Liver (tissue), 3 donors: Measurements from ENCODE around the gene SUPT5H.

Experiments
- FOXA2 ChIP-seq: IDR thresholded peaks from 2 replicates; pipeline ENCODE4 v1.6.1; 2016; ENCODE audit warnings: antibody characterized with exemption
- HNF4A ChIP-seq, 2 donors: conservative IDR thresholded peaks; 2 replicates each; pipeline ENCODE4 v1.6.1; 2016; ENCODE audit warnings: antibody characterized with exemption in 2 of 2, mild to moderate bottlenecking in 2 of 2
- TF ChIP-seq, protein P1 (sequence below): fragments of 150-350 bp; IDR thresholded peaks from 2 replicates; pipeline ENCODE4 v1.5.1; 2017; ENCODE audit warnings: improper control_type of control experiment, low read depth, low read length; ENCODE audit not compliant: missing input control
- TF ChIP-seq, protein P2 (sequence below): IDR thresholded peaks from 2 replicates; pipeline ENCODE4 v1.6.1; 2016; ENCODE audit warnings: antibody characterized with exemption, mild to moderate bottlenecking
- TF ChIP-seq, protein P3 (sequence below): IDR thresholded peaks from 2 replicates; pipeline ENCODE4 v1.6.1; 2016; ENCODE audit warnings: antibody characterized with exemption
- donor health status: healthy.
- donor health status: healthy.

DNA sequence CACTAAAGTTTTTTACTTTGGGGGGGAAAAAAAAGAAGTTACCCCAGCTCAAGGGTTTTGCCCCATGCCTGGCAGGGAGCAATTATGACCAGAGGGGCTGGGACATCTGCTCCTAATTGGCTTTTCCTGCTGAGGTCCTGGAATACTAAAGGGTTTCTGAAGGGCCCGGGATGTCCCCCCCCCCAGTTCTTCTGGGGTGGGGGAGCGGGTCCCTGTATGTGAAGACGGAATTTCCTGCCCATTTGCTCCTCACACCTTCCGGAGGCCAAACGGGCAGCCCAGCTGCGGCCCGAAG is 52.3 kb downstream of the SUPT5H start:
- TF ChIP-seq, protein P1, sequence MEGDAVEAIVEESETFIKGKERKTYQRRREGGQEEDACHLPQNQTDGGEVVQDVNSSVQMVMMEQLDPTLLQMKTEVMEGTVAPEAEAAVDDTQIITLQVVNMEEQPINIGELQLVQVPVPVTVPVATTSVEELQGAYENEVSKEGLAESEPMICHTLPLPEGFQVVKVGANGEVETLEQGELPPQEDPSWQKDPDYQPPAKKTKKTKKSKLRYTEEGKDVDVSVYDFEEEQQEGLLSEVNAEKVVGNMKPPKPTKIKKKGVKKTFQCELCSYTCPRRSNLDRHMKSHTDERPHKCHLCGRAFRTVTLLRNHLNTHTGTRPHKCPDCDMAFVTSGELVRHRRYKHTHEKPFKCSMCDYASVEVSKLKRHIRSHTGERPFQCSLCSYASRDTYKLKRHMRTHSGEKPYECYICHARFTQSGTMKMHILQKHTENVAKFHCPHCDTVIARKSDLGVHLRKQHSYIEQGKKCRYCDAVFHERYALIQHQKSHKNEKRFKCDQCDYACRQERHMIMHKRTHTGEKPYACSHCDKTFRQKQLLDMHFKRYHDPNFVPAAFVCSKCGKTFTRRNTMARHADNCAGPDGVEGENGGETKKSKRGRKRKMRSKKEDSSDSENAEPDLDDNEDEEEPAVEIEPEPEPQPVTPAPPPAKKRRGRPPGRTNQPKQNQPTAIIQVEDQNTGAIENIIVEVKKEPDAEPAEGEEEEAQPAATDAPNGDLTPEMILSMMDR: no peak
- TF ChIP-seq, protein P2, sequence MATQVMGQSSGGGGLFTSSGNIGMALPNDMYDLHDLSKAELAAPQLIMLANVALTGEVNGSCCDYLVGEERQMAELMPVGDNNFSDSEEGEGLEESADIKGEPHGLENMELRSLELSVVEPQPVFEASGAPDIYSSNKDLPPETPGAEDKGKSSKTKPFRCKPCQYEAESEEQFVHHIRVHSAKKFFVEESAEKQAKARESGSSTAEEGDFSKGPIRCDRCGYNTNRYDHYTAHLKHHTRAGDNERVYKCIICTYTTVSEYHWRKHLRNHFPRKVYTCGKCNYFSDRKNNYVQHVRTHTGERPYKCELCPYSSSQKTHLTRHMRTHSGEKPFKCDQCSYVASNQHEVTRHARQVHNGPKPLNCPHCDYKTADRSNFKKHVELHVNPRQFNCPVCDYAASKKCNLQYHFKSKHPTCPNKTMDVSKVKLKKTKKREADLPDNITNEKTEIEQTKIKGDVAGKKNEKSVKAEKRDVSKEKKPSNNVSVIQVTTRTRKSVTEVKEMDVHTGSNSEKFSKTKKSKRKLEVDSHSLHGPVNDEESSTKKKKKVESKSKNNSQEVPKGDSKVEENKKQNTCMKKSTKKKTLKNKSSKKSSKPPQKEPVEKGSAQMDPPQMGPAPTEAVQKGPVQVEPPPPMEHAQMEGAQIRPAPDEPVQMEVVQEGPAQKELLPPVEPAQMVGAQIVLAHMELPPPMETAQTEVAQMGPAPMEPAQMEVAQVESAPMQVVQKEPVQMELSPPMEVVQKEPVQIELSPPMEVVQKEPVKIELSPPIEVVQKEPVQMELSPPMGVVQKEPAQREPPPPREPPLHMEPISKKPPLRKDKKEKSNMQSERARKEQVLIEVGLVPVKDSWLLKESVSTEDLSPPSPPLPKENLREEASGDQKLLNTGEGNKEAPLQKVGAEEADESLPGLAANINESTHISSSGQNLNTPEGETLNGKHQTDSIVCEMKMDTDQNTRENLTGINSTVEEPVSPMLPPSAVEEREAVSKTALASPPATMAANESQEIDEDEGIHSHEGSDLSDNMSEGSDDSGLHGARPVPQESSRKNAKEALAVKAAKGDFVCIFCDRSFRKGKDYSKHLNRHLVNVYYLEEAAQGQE: no peak
- TF ChIP-seq HNF4A (conservative IDR thresholded peaks at IDR 0.05): no peak
- TF ChIP-seq, protein P3, sequence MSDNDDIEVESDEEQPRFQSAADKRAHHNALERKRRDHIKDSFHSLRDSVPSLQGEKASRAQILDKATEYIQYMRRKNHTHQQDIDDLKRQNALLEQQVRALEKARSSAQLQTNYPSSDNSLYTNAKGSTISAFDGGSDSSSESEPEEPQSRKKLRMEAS: no peak
- no peak for TF ChIP-seq FOXA2
